Colonic mucosa (tissue), 4 donors: ENCODE results near the gene SLC44A1. TPM values are rescaled to one million over a fixed set of nuclear protein-coding genes. Genes with fewer than 3 reads are reported as not detected.

Experiments
- DNase-seq: peaks from one replicate; pipeline ENCODE4 v3.0.0-alpha.2; 2020
- H3K27ac ChIP-seq: fragments of 200-600 bp; one replicate; pipeline ENCODE4 v1.8.0; 2021
- H3K27me3 ChIP-seq: fragments of 200-600 bp; one replicate; pipeline ENCODE4 v1.8.0; 2021
- H3K36me3 ChIP-seq: fragments of 200-600 bp; one replicate; pipeline ENCODE4 v1.8.0; 2021
- H3K4me1 ChIP-seq: fragments of 200-600 bp; one replicate; pipeline ENCODE4 v1.8.0; 2021; ENCODE audit warnings: mild to moderate bottlenecking
- H3K4me3 ChIP-seq: fragments of 200-600 bp; one replicate; pipeline ENCODE4 v1.8.0; 2021
- H3K9ac ChIP-seq, 2 donors: one replicate each; pipeline ENCODE4 v1.7.0; 2013; ENCODE audit warnings: control low read depth in 2 of 2, low read depth in 2 of 2, low read length in 2 of 2
- H3K9me3 ChIP-seq: fragments of 200-600 bp; one replicate; pipeline ENCODE4 v1.8.0; 2021
- CTCF ChIP-seq: fragments of 200-600 bp; IDR thresholded peaks from one replicate; pipeline ENCODE4 v1.8.0; 2022; ENCODE audit warnings: antibody characterized with exemption, mild to moderate bottlenecking
- intact Hi-C: fragments of 100-400 bp; cut with DNase I; formaldehyde crosslinking; loops from one replicate; pipeline ENCODE4 v1.14.1; 2022
- total RNA-seq, 2 donors: library from RNA; stranded (reverse); fragmentation: NEBNext Ultra II Directional in 1 of 2; extraction: Animal tissue kit (Norgen Biotek cat#: 25700) in 1 of 2; gene quantifications; one replicate each; pipeline ENCODE4 v1.2.1, GENCODE V29; 2021
- donor health status: healthy.
- donor health status: DM: no; HTN: no; CAD: no.
- donor health status: DM: no; HTN: no; CAD: no.

SLC44A1 gene
- total RNA-seq, 2 donors from 2014 or later = 151 to 180 TPM

- Histone ChIP-seq H3K4me1 (no peaks in the 10 kb centered on the region), H3K4me3 (no peak overlapping the region), H3K27me3 (no peaks in the 10 kb centered on the region), H3K27ac (peak overlapping the region; percentile 55), H3K9me3 (no peaks in the 10 kb centered on the region), H3K36me3 (no peaks in the 10 kb centered on the region), H3K9ac (no peak overlapping the region)
- TF ChIP-seq CTCF = no peak
- intact Hi-C loops = no loop called here
- DNase-seq = peak; percentile 39
Observed at GRCh38 chr9:105205787-105206495, 38.5 kb upstream of the SLC44A1 start.

GRCh38 chr9:105206496-105206820, 38.0 kb upstream of the SLC44A1 start:
- no peak overlapping the region for H3K9ac ChIP-seq
- intact Hi-C loops = no loop called here
- no peak for TF ChIP-seq CTCF
- no peak overlapping the region for H3K4me3 ChIP-seq
- peak overlapping the region; percentile 55 for H3K27ac ChIP-seq
- DNase-seq = no peak
- H3K27me3 ChIP-seq = no peaks in the 10 kb centered on the region
- H3K4me1 ChIP-seq = no peaks in the 10 kb centered on the region
- no peaks in the 10 kb centered on the region for H3K36me3 ChIP-seq
- H3K9me3 ChIP-seq = no peaks in the 10 kb centered on the region

- Histone ChIP-seq H3K4me3 (no peak overlapping the region), H3K9me3 (no peaks in the 10 kb centered on the region), H3K27me3 (no peaks in the 10 kb centered on the region), H3K27ac (no peak overlapping the region), H3K9ac (no peak overlapping the region), H3K36me3 (no peaks in the 10 kb centered on the region), H3K4me1 (no peaks in the 10 kb centered on the region)
- no peak for TF ChIP-seq CTCF
- no peak for DNase-seq
- intact Hi-C loops = no loop called here
Observed at GRCh38 chr9:105206821-105207699, 37.4 kb upstream of the SLC44A1 start.

GRCh38 chr9:105216440-105217178, 27.8 kb upstream of the SLC44A1 start:
- Histone ChIP-seq H3K9me3 (no peaks in the 10 kb centered on the region), H3K27ac (no peak overlapping the region), H3K9ac (no peak overlapping the region), H3K36me3 (no peaks in the 10 kb centered on the region), H3K27me3 (no peaks in the 10 kb centered on the region), H3K4me1 (no peaks in the 10 kb centered on the region), H3K4me3 (no peak overlapping the region)
- no peak for TF ChIP-seq CTCF
- DNase-seq = peak; percentile 60
- intact Hi-C loops = no loop called here

GRCh38 chr9:105218673-105219072, 25.8 kb upstream of the SLC44A1 start:
- no peaks in the 10 kb centered on the region for H3K36me3 ChIP-seq
- no peak overlapping the region for H3K27ac ChIP-seq
- intact Hi-C loops = no loop called here
- H3K27me3 ChIP-seq = no peaks in the 10 kb centered on the region
- no peak overlapping the region for H3K9ac ChIP-seq
- no peak for TF ChIP-seq CTCF
- DNase-seq = no peak
- no peak overlapping the region for H3K4me3 ChIP-seq
- H3K4me1 ChIP-seq = no peaks in the 10 kb centered on the region
- H3K9me3 ChIP-seq = no peaks in the 10 kb centered on the region
